ENCODE measurements around the gene SYT6.

The SYT6 gene

DNA sequence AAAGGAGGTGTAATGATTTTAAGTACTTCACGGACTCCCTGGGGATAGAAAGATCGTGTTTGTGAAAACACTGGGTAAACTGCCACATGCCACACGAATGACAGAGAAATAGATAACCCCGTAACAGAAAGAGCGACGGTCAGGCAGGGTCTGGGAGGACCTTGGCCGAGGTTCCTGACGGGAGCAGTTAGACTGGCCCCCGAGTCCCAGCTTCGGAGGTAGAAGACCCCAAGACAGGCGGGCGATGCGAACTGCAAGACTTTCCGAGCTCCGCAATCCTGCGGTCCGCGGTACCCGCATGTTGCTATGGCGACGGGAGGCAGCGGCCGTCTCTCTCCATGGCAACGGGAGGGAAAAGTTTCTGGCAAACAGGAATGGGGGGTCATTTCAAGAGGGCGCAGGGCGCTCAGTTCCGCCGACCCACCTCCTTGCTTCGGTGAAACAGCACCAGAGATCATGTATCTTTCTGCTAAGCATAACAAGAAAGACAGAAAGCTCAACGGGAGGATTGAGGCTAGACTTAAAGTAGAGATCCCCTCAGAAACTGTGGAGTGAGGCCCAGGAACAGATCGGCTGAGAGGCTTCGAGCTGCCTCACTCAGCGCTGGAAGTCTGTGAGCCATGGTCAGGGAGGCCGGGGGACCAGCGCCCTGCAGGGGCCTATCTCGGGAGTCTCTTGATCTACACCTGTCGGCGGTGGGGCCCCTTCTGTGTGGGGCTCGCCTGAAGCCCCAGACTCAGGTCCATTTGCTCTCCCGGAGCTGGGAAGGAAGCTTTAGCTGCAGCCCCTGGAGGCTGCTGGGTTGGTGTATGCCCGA is 685 bp upstream of the SYT6 start:
- no peak for DNase-seq

DNA sequence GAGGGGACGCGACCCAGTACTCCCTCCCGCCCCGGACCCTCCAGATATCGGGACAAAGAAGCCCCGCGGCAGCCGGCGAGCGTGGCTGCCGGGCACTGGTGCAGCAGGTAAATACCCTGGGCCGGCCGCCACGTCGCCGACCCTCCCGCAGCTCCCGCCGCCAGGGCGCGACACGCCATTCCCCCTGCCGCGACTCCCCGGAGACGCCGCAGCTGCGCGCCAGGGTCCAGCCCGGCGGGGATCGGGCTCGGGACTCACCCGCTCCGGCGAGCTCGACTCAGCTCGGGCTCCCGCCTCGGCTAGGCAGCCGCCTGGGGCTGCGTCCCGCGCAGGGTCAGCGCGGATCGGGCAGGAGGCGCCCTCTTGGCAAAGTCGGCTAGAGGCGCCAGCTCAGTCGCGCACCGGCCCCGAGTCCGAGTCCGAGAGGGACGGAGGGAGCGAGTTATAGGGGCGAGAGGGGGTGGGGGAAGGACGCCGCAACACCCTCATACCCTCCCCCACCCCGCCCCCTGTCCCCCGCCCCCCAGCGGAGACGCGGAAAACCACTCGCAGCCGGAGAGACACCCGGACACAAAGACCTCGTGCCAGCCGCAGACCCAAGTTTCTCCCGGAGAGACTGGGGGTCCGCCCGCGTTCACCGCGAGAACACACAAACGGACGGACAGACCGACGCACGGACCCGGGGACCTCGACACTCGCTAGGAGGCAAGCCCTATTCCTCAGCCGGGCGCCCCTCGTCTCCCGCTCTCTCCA is 985 bp downstream of the SYT6 start:
- DNase-seq = no peak

DNA sequence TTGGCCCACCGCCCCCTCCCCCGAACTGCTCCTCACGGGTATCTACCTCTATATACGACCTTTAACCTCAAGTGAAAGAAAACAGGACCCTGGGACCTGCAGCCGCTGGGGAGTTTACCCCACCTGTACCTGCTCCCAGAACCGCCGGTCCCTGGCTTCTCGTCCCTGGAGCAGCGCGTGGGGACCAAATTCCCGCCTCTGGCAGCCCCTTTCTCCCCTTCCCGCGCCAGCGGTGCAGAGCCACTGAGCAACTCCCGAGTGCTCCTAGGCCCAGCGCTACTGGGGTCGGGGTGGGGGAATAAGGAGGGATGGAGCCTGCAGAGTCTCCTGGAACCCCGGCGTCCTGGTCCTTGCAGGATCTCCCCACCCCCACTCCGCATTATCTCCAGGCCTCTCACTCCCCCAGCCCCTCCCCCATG is 1.6 kb downstream of the SYT6 start:
- DNase-seq = no peak

DNA sequence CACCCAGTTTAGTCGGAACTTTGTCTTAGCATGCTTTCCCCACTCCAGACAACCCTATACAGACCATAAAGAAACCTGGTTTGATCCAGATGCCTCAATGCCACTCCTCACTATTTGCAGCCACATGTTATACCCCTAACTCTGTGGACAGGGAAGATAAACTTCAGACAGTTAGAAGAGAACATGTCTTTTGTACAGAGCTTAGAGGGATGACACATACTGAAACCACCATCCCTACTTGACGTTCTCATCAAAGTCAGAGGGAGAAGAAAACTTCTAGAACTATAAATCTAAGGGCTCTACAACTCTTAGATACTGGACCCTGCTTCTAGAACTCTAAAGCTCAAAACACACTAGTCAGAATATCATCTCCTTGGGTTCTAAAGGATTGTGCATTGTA is 3.7 kb downstream of the SYT6 start:
- DNase-seq = no peak

DNA sequence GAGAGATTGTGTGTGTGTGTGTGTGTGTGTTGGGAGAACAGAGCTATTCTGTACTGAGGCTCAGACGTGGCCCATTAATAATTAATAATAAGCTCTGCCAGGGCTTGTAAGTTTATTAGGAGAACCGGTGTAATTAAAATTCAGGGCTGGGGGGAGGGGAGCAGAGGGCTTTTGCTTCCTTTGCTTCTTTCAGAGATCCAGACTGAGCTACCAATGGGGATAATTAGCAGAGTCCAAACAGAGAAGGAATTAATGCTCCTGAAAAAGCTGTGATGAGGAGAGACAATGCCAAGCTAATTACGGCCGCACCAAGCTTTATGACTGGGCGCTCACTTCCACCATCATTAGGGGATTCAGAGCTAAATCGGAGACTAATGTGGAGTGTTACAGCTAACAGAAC is 4.5 kb downstream of the SYT6 start:
- DNase-seq = no peak

DNA sequence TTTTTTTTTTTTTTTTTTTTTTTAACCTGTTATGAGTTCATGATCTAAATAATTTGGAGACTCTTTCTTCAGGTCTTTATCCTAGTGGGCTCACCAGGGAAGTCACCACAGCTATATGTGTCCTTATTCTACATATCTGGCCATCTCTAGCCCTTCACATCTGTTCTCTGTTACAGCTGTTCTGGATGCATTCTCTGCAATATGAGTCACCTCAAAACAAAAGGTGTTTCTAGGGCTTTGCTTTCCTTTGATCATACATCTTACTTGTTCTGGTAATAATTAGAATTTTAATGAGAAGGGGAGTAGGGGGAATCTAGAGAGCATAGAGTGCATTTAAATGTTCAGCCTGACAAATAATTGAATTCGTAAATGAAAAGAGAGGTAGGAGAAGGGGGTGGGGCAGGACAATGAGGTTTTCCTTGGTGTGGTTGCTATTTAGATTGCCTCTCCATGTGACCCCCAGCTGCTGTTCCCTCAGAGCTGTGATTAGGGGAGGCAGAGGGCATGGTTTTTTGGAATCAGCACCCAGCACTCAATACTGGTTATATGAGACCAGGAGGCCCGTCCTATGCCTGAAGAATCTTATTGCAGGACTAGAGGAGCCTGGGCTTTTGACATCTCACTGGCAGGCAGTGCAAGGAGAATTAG is 8.0 kb downstream of the SYT6 start:
- no peak for DNase-seq

DNA sequence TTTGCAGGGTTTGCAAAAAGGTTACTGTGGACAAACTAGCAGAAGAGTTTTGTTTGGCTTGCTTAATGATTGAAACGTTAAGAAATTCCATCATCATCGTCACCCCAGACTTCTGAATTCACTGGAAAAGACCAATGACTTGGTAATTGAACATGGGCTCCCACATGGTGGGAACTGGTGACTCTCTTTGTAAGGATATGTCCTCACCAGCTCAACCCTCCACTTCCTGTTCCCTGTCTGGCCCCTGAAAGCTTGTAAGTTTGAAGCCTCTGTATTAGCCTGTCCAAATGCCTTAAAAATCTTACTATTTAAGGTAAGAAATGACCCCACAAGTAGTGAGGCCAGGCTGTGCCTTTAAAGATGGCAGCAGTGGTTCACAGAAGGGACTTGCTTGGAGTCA is 9.7 kb downstream of the SYT6 start:
- DNase-seq = no peak

DNA sequence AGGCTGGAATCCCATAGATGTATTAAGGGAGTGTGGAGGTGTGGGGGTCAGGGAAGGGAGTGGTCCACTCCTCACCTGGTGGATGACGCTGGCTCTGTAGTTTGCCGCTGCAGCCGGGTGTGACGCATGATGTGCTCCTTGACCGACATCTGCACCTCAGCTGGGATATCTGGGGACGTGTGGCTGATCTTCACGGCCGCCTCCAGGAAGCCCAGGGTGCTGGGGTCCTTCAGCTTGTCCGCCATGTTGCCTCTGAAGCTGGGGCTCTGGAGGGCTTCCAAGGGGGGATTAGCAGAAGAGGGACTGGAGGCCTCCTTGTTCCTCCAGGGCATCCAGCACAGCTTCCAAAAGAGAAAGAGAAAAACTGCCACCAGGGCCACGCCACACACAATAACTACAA is 14.1 kb downstream of the SYT6 start:
- no peak for DNase-seq

DNA sequence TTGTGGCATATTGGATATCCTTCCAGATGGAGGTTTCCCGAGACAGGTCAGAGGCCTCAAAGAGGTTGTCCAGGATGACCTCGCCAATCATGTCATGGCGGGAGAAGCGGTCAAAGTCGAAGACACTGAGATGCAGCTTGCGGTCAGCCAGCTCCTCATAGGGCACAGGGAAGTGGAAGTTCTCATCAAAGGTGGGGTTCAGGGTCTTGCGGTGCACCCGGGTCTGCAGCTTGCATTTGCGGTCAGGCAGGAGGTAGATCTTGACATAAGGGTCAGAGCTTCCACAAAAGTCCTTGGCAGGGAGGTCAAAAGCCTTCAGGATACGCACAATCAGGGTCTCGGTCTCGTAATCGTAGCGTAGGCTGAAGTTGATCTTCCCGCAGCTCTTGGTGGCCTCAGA is 16.2 kb downstream of the SYT6 start:
- DNase-seq = no peak

DNA sequence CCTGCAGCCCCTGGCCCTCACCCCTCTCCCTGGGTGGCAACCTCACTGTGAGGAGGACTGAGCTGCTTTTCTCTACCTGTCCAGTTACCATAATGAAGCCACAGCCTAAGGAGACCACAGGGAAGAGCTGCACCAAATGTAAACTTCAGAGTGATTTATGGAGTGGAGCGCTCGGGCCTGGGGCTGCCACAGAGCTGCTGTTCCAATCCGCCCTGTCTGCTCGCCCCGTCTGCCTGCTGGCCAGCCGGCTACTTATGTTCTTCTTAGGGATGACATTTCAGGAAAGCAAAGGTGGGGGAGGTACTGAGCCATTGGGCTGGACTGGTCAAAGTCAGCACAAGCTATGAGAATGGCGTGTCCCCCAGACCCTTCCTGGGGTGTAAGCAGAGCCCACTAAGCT is 17.9 kb downstream of the SYT6 start:
- DNase-seq = no peak

DNA sequence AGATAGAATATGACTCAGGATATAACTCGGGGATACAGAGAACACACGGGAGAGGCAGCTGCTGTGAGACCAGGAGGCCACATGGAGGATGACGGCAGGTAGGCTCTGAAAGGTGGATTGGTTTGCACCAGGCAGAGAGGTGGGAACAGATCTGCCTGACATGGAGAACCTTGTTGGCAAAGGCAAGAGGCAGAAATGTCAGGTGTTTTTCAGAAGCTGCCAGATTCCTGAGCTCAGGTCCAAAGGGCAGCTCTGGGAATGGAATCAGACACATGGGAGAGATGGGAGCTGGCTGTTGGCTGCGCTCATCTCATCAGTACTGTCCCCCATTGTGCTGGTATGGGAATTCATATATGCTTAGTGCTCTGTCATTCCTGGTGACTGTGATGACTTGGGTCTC is 19.2 kb downstream of the SYT6 start:
- no peak for DNase-seq

DNA sequence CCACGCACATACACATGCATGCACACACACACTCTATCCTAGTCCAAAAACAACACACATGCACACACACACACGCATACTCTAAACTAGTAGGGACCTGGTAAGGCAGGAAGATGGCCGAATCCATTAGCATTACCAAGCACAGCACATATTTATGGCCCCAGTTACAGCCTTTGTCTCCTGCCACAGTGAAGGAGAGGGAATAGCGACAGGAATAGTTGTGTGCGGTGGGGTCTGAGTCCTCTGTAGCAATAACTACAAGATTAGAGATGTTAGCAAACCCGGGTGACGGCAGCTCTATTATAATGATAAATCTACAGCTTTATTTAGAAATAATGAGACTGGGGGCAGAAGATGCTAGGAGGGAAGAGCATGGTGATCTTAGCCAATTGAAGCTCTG is 20.5 kb downstream of the SYT6 start:
- DNase-seq = no peak

DNA sequence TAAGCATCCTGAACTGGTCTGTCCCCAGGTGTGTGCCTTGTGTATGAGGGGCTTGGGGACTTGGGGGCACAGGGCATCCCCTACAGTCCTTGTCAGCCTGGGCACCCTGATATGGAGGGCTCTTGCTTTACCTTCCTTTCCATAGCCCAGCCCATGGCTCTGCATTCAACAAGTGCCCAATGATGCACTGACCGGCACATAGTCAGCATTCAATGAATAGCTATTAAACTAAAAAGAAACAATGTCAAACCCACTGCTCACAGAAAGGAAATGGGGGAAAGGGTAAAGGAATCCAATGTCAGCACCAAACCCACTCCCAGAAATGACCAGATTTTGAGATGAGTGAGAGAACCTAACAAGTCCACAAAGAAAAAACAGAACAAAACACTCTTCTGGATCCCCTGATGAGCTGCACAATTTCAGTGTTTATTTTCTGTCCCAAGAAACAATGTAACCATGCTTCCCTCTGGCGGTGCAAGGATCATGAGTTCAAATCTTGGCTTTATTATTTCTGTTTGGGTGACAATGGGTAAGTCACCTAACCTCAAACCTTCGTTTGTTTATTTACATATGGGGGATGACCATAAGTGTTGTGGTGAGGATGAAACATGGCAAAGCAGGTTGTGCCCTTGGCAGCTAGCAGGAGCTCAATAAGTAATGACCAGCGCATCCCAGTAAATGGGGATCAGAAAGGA is 22.0 kb downstream of the SYT6 start:
- DNase-seq = no peak

DNA sequence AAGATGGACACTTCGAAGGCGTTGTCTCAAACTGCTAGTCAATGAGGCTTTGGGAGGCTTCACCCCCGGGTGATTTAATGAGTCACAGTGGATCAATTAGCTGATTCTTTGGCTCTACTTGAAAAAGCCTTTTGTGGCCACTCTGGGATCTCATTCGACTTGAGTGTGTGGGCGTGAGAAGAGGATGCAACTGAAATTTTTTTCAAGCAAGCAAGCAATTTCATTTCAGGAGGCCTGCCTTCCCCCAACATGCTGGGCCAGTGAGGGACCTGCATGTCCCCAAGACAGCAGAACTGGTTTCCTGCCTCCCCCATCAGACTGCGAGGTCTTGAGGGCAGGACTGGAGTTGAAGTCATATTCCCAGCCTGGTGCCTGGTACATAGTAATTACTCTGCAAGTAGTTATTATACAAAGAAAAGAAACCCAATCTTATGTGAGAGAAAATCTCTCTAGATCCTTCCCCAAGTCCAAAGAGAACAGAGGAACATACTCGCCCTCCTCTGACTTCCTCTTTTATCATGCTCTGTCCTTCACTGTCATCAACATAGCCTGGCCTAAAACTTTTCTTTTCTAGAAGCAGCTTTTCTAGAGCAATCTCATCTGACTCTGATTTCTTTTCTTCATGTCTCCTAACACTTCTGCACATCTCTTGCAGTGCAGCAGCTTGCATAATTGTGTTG is 22.7 kb downstream of the SYT6 start:
- no peak for DNase-seq

DNA sequence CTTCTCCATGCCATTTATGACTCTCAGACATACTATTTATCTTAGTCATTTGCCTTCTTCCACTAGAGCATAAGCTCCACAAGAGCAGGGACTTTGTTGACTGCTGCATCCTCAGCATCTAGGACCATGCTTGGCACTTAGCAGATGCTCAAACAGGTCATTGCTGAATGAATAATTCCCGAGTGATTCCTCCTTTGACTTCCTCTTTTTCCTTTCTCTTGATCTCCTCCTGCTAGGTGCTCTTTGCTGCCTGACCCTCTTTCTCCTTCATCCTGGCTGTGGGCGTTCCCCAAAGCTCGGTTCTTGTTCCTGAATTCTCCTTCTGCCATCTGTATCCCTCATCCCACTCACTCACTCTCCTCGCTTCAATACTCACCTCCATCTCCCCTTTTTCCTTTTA is 23.5 kb downstream of the SYT6 start:
- no peak for DNase-seq

DNA sequence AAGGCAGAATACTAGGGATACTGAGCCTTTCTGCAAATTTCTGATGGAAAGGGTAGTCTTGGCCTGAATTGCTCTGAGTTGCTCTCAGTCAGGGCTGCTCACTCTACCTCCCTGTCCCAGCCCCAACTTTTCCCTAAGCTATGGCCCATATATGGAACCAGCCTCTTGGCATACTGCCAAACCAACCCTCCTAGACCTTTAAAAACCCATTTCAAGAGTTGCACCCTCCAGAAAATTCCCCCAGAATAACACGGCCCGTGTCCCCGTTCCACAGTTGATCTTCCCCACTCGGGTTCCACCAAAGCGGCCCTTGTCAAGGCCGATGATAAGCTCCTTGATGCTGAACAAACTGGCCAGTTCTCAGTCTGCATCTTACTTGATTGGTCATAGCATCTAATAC is 25.4 kb downstream of the SYT6 start:
- no peak for DNase-seq

DNA sequence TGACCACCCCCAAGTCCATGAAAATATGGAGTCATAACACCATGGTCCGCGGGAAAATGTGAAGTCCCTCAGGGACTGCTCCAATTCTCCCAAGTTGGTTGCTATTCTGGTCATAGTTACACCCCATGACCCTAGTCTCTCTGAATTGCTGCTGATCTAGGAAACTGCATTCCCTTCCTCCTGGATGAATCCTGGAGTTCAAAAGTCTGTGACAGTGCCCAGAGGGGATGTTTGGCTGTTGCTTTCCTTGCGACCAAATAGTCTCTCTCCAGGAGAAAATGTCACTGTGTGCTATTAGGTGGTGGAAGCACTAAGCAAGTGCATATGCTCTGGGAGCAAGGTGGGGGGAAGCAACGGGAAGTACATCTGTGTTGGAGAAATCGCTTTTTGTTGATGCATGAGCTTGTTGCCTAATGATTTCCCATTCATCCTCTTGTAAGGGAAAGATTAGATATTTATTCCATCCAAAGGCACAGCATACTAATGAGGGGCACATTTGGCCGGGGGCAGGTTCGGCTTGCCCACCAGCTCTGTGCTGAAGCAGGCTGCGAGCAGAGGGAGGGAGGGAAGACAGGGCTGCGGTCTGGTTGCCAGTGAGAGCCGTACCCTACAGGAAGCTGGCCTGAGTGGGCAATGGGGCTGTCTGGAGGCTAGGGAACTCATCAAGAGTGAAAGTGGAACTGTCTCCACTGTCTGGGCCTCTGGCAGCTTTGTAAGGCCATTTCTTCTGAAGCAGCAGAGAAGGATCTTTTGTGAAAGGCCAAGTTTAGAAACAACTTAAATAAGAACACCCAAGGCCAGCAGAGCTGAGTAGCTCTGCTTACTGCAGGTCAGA is 27.2 kb downstream of the SYT6 start:
- no peak for DNase-seq

DNA sequence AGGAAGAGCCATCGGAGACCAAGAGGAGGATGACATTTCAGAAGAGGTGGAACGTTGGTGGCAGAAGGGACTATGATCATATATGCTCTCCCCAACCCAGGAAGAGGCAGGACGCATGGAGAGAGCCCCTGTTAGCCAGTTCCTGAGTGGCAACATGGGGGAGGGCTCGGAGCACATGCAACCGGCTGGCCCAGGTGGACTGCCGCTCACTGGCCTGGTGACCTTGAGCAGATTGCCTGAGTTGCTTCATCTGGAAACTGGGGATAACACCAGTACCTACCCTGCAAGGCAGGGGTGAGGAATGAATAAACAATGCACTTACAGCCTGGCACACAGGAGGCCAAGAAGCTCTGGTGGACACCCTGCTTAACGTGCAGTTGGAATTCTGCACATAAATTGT is 29.0 kb downstream of the SYT6 start:
- no peak for DNase-seq

DNA sequence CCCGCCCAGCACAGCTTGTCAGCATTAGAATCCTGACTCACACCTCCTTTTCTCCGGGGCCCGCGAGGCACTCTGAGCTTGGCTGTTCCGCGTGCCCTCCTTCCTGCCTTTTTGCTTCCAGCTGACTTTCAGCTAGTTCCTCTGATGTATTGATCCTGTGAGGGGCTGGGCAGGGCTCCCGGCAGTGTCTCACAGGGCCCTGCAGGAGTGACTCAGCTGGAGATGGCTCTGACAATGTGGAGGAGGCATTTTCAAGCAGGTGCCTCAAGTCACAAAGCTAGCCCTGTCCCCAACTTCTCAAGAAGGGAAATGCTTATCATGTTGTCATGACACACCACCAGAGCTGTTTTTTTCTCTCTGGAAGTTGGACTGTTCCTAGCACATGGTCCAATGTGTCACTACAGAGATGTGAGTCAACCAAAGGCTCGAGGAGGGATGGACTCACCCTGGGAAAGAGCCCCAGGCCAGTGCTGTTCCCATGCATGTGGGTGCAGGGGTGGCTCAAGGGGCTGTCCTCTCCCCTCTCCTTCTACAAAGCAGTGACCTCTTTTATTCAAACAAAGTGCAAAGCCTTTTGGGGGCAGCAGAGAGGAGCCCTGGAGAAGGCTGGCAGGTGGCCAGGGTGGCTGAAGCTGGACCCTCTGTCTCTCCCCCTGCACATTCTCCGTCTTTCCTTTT is 30.6 kb downstream of the SYT6 start:
- DNase-seq = no peak

DNA sequence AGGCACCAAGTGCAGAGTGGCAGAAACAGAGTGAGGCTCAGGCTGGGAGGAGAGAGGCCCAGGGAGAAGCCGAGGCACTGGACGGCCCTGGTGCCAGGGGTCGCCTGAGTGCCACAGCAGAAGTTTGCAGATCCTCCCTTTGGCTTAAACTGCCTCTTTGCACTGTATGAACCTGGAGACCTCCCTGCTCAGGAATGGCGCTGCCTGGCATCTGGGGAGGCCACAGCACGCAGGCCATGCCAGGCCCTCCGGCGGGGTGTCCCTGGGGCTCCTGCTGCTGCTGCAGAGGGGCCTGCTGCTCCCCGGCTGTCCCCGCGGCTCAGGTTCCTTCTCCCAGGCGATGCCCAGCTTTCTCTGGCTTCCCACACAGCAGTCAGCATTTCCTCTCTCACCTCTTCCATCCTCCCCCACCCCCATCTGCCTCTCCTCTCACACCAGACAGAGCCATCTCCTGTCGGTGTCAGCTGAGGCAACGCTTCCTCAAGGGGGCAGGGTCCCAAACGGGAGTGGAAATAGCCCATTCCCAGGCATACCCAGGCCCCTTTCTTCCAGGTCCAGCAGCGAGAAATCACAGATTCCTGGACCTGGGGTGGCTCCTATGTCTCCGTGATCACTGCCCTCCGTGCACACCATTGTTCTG is 35.2 kb downstream of the SYT6 start:
- DNase-seq = no peak

DNA sequence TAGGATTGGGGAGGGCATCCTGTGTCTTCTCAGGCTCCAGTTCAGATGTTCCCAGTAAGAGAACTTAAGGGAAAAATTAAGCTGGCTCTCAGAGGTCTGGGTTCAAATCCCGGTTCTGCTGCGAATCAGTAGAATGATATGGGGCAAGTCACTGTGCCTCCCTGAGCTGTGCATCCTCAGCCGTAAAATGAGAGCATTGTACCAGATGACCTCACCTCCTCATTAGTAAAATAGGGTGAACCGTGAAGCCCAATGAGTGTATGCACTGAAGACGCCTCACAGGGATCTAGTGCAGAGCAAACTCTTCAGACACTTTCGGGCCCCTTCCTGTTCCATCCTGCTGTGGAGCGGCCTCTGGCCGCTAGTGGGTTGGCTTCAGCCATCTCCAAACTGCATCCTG is 36.0 kb downstream of the SYT6 start:
- no peak for DNase-seq
